Superior temporal gyrus (tissue), 1 donor: ENCODE measurements around the gene PPP1R18.

ENCODE experiments used
- DNase-seq: peaks from one replicate; pipeline ENCODE4 v3.0.0-alpha.2; 2016; ENCODE audit errors: extremely low spot score

Gene PPP1R18

GRCh38 chr6:30689022-30689865 is 2.8 kb upstream of the PPP1R18 start:
- no peak for DNase-seq

DNA sequence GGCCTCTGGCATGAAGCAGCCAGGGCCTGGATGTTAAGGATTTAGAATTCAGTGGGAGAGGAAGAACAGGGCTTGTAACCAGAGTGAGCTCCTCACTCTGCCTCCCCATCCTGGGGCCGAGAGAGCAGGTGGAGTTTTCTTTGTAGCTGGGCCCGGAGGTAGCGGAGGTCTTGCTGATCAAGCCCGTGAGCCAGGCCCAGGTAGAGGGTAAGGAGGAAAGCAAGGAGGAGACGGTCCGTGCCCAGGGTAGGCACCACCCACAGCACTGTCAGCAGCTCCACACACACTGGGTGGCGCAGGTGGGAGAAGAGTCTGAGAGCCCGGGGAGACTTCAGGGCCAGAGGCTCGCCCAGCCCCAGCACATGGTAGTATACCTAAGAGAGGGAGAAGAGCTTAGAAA is 2.1 kb upstream of the PPP1R18 start:
- no peak for DNase-seq

DNA sequence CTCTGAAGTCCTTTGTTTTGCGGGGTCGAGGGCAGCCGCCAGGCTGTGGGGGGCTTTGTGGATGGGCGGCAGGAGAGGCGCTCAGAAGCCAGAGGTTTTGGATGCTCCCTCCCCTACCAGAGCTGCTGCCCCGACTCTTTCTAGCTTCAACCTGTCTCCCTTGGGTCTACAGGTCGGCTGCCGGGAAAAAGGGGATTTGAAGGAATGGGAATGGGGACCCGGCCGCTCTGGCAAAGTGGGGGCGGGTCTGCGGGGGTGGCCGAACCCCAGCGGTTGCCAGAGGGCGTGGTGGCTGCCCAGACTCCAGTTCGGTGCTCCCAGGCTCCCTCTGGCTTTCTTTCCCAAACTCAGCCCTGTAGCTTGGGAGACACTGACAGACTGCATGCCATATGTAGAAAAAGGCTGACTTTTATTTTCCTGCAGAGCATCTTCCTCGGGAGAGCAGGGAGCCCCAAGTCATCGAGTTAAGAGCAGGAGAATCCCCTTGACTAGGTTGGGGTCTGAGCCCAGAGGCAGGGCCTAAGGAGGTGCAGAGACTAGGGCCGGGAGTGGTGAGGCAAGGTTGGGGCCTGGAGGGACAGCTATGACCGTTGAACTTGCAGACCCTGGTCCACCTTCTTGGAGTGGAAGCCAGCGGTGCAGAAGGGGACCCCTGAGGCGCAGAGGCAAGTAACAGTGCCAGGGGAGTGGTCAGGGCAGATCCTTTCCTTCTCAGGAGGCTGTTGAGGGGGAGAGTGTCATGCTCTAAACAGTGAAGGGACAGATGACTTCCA is 1.4 kb upstream of the PPP1R18 start:
- DNase-seq, result peak; percentile 21

DNA sequence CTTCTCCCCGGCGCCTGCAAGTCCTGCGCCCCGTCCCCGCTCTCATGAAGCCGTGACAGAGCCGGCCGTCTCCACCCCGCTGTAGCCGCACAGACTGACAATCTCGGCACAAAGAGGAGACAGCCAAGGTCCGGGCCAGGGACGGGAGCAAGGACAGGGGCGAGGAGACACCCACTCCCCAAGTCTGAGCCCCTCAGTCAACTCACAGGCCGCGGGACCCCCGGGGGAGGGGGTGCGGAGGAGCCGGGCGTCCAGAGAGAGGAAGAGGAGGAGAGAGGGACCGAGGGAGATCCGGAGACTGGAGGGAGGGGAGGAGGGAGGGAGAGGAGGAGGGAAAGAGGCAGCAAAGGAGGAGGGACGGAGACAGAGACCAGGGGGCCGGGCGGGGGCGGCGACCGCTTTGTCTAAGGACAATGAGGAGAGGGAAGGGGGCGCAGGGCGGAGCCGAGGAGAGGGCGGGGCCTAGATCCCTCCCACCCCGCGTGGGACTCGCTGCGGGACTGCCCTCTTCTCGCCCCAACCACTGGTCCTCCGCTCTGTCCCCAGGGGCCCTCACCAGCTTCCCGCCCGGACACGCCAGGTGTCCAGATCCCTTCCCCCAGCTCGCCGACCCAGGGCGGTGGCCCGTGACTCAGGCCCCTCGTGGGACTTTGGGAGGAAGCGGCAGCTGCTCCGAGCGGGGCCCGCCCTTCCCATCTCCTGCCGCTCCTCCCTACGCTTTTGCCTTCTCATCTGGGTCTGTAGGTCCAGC is 638 bp upstream of the PPP1R18 start:
- peak; percentile 17 for DNase-seq

DNA sequence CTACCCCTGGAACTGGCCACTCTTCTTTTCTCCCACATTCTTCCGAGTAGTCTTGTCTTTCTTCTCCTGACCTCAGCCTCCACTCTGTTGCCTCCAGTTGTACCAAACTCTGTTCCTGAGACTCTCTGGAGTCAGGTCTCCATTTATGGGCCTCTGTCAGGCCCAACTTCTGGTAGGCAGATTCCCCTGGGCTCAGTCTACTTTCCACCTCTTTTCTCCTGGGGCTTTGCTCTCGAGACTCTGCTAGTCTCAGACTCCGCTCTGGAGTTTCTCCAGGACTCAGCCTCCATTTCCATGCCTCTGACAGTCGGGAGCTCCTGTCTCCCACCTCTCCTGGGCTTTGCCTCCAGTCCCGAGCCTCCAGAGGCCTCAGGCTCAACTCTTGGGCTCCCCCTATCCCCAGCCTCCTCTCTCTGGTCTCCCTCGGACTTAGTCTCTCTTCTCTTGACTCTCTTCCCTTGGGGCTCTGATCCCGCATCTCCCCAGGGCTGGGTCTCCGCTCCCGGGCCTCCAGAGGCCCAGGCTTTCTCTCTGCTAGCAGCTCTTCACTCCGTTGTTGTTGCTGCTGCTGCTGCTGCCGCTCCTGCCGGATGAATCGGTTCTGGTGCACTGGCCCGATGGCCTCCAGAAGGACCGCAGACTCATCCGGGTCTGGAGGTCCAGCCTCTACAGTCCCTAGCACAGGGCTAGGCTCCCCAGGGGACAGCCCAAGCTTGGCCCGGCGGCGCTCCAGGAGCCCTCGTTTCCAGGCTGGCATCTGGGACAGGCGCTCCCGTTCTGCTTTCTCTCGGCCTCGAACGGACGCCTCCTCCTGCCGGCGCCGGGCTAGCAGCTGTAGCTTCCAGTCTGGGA is 1.1 kb downstream of the PPP1R18 start:
- no peak for DNase-seq

GRCh38 chr6:30684386-30685156 is 1.9 kb downstream of the PPP1R18 start:
- DNase-seq, result no peak

DNA sequence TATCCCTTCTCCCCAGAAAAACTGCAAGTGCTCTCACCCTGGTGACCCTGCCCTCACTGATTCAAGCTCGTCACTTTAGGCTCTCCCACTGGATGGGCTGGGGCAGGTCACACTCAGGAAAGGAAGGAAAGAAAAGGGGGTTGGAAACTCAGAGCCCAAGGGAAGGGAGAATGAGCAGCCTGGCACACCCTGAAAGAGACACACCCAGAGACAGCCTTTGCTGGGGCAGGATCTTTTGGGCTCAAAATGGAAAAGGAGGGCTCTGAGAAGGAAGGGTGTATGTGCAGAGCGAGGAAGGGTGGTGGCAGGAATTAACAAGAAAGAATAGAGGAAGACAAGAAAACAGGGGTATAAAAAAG is 2.5 kb downstream of the PPP1R18 start:
- DNase-seq, result no peak

- no peak for DNase-seq
These were observed 3.1 kb downstream of the PPP1R18 start for GRCh38 chr6:30683183-30683979.

GRCh38 chr6:30682143-30683117 is 4.0 kb downstream of the PPP1R18 start:
- peak; percentile 18 for DNase-seq

DNA sequence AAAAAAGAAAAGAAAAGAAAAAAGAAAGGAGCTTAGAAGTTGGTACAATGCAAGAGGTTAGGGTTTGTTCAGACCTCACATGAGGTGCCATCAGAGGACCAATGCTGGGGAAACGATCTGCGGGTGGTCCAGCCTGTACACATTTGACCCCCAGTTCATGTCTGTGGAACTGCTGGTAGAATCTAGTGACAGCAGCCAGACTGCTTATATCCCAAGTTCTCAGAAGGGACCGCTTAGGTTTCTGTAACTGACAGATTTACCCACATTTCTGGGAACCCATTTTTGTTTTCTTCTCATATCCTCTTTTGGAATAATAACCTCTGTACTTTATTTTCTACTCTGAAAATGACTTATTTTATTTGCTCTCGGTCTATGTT is 4.7 kb downstream of the PPP1R18 start:
- no peak for DNase-seq

DNA sequence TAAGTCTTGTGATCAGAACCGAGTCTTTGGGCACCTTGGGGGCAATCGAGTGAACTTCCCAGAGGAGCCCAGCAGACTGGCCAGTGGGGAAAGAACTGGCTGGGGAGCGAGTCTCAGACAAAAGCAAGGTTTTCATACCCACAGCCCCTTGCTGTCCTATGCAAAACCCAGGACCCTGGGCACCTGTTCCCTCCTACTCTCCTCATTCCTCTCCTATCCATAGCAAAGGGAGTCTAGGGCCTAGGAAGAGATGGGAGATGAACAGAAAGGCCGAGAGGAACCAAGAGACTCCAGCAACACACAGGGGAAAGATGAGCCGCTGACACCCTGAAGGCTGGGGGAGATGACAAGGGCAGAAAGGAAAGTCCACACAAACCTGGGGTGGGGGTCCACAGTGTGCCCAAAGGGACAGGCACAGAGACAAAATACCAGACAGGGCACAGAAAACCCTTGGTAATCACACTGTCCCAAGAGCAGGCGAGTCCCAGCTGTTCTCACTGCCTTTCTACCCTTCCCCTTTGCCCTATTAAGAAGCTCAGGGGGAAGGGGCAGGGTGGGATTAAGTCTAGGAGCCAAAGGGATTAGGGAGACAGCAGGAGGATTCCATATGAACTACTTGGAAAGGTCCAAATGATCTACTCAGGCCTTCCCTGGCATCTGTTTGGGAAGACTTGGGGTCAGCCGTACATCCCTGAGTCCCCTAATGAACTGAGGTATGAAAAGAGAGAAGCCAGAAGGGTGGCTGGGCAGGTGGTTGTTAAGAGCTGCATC is 6.5 kb downstream of the PPP1R18 start:
- no peak for DNase-seq

- DNase-seq, result peak; percentile 86
These were observed 7.3 kb downstream of the PPP1R18 start for GRCh38 chr6:30678964-30679726.

DNA sequence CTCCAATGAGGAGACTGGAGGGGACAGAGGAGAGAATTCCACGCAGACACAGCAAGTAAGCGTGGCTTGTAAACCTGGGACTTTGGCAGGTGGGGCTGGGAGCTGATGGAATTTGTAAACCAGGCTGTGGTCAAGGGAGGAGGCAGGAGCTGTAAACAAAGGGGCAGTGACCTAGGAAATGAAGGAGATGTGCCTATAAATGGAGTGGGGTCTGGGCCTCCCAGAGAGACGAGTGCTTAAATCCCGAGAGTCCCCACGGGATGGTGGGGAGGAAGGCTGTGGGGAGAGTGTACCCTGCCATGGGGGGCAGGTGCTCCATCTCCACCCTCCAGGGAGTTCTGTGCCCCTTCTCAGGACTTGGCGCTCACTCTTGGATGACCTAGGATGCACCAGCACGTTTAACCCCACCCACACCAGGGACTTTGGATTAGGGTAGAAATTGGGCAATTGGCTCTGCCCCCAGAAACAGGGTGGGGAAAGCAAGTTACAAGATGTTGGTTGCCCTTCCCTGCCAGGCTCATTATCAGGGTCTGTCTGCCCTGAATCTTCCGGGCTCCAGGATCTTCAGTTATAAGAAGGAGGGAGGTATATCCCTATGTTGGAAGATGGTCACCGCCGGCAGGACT is 9.7 kb downstream of the PPP1R18 start:
- DNase-seq, result no peak

DNA sequence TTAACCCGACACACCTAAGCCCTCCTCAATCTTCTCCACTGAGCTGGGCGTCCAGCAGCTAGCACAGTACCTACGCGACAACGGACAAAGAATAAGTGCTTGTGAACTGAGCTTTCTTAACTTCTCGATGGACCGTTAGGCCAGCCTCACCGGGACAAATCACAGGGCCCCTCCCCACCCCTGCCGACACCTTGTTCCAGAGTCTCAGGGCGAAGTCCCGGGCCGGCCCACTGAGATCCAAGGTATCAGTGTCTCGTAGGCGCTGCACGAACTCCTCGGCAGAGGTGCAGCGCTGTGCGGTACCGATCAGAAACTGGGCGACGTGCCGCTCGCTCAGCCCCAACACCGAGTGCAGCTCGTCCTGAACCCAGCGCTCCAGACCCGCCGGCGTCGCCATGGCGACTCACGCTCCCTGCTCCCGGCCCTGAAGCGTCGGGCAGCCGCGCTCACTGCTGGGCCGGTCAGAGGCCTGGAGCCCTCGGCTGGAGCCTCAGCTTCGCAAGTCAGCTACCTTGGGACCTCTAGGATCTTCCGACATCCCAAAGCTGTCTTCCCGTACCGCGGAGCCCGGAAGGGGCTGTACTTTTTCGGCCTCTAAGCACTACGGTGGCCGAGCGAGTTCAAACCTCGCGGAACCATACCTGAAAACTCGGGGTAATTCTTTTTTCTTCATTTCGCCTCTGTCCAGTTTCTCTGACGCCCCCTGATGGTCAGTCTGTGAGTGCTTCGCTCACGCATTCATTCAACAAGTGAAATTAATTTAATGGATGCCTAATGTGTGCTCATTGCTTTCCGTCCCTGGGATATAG is 13.8 kb downstream of the PPP1R18 start, which contains the start of gene DHX16:
DHX16 (minus strand) TSS at position 562 of the 809 bp plus-strand sequence; CDS start at position 397, 165 bp downstream.
- peak; percentile 97 for DNase-seq

DNA sequence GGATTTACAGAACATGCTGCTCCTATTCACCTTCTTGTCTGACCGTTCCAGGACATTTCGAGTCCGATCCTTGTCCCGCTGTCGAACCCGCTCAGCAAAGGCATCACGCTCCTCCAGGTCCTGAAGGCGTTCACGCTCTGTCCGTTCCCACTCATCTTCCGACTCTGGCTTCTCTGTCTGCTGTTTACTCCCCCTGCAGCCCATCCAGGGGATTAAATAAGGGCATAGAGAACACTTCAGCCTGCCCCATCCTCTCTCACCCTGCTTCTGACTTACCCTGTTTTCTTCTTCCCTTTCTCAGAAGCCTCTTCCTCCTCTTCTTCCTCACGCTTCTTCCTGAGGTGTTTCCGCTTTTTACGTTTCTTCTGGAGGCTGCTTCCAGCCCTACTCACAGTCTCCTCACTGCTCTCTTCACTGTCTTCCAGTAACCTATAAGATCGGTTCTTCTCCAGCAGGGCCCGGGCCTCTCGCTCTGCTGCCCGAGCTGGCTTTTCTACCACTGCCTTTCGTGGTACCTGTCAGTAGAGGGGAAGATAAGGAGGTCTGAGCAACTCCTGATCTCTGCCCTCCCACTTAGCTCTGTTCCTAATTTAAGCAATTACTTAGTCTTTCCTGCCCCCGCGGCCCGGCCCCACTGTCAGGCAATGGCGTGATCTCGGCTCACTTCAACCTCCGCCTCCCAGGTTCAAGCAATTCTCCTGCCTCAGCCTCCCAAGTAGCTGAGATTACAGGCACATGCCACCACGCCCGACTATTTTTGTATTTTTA is 15.5 kb downstream of the PPP1R18 start:
- no peak for DNase-seq
